ENCODE measurements around the gene GEN1.

Gene GEN1

GRCh38 chr2:17800693-17801458 lies 46.9 kb downstream of the GEN1 start:
- H3K4me3 ChIP-seq (ENCODE audit: low read depth, low read length), result no peak overlapping the region
- no peak for DNase-seq (ENCODE audit: low read depth)
- TF ChIP-seq CTCF (IDR thresholded peaks at IDR 0.05; ENCODE audit: control insufficient read depth, extremely low read depth, insufficient read depth), result no peak

- no peak overlapping the region for H3K4me3 ChIP-seq (ENCODE audit: low read depth, low read length)
- TF ChIP-seq CTCF (IDR thresholded peaks at IDR 0.05; ENCODE audit: control insufficient read depth, extremely low read depth, insufficient read depth), result no peak
- DNase-seq (ENCODE audit: low read depth), result no peak
Measured at GRCh38 chr2:17803497-17803896, 49.6 kb downstream of the GEN1 start.

GRCh38 chr2:17804358-17804757 lies 50.4 kb downstream of the GEN1 start:
- no peak for TF ChIP-seq CTCF (IDR thresholded peaks at IDR 0.05; ENCODE audit: control insufficient read depth, extremely low read depth, insufficient read depth)
- no peak overlapping the region for H3K4me3 ChIP-seq (ENCODE audit: low read depth, low read length)
- DNase-seq (ENCODE audit: low read depth), result no peak

GRCh38 chr2:17805166-17805565 lies 51.2 kb downstream of the GEN1 start:
- TF ChIP-seq CTCF (IDR thresholded peaks at IDR 0.05; ENCODE audit: control insufficient read depth, extremely low read depth, insufficient read depth), result no peak
- no peak for DNase-seq (ENCODE audit: low read depth)
- no peak overlapping the region for H3K4me3 ChIP-seq (ENCODE audit: low read depth, low read length)

GRCh38 chr2:17805717-17806363 lies 51.9 kb downstream of the GEN1 start:
- no peak for DNase-seq (ENCODE audit: low read depth)
- no peak for TF ChIP-seq CTCF (IDR thresholded peaks at IDR 0.05; ENCODE audit: control insufficient read depth, extremely low read depth, insufficient read depth)
- H3K4me3 ChIP-seq (ENCODE audit: low read depth, low read length), result no peak overlapping the region

- DNase-seq (ENCODE audit: low read depth), result no peak
- TF ChIP-seq CTCF (IDR thresholded peaks at IDR 0.05; ENCODE audit: control insufficient read depth, extremely low read depth, insufficient read depth), result no peak
- no peak overlapping the region for H3K4me3 ChIP-seq (ENCODE audit: low read depth, low read length)
Measured at GRCh38 chr2:17813010-17813741, 59.2 kb downstream of the GEN1 start.

All from LNCaP clone FGC (cell line).